ENCODE measurements around the gene RASGEF1B. TPM values are rescaled to one million over a fixed set of nuclear protein-coding genes. Genes with fewer than 3 reads are reported as not detected.
"Not testable (repeated sequence)": the region's sequence is repeated elsewhere in the genome, so short reads cannot be mapped to it uniquely, and the experiment has no call there.

Gene RASGEF1B
- total RNA-seq, 1 donor from 2014 or later: 15.0 TPM

DNA sequence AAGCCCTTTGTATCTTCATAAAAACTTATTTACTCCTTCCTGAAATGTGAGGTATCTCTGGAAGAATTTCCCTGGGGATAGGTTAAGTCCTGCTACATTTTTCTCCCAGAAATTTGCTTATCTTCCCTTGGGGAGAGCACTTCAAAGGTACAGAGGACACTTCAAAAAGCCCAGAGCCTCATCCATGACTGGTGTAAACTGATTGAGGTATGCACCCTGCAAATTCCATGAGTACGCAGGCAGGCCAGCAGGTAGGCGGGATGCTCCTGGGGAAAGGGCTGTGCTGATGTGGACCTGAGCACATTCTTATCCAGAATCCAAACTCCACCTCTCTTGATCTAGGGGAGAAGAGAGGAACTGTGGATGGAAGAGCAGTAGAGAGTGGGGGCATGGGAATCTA, 26.3 kb upstream of the RASGEF1B start:
- no peak for ATAC-seq

DNA sequence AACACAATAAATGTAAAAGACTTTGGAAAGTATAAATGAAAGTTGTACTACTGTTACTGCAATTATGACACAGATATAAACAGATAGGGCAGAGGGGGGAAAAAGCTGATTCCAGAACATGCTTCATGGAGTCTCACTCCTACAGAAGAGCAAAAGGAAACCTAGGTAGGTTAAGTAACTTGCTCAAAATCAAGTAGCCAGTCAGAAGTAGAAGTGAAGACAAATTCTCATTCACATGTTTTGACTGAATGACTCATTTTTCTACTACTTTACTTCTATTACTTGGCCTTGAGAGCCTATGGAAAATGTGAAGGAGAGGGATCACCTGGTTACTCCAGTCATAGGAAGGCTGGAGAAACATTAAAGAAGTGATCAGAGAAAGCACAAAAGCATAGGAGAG, 23.6 kb upstream of the RASGEF1B start:
- ATAC-seq: no peak

DNA sequence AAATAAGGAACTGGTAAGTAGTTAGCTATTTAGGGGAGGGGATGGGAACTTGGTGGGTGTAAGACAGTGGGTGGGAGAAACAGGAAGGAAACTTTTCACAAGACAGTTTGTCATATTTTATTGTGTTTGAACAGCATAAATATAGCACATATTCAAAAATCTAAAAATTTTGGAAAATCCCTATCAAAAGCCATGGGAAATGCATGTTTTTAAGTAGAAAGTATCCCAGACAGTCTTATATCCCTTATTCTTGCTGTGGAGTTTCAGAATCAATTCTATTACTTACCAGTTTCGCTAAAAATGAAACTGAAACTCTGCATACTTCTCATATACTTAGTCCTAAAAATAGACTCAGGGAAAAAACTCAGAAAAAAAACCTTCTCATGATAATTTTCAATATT, 22.3 kb upstream of the RASGEF1B start:
- ATAC-seq: no peak

DNA sequence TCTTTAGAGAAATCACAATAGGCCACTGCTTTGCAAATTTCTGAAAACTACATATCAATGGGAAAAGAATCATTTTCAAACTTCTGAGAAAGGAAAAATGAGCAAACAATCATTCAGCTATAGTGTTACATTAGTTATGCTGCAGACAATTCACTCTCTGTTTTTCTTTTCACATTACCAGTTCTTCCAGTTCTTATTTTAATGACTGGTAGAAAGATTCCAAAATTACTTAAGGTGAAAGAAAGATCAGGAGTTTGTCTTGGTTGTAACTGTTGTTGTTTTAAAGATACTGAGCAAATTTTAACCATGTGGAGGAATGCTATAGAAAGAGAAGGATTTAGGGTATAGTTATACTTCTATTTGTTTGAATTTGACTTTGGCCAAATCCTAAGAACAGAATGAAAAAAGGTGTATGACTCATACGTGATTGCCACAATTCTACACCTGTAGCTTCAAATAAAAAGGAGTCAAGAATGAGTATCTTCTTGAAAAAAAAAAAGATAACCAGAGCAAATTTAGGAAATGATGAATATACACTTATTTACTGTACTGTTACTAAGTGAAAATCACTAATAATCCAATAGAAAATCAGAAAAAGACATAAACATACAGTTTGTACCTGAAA, 21.0 kb upstream of the RASGEF1B start:
- peak; percentile 54 for ATAC-seq

DNA sequence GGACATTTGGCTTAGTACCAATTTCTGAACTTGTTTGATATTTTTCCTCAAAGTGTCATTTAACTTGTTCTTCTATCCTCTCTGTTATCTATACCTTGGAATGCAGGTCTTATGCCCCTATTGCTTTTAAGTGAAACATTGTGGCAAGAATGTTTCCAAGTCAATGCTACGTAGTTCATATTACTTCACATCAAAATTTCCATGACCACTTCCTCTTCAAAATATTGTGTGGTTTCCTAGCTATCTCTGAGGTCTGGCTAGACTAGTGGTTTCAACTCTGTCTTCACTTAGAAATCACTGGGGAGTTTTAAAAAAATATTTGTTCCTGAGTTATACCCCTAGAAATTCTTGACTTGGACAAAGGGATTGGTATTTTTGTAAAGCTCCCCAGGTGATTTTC, 20.2 kb upstream of the RASGEF1B start:
- peak; percentile 35 for ATAC-seq

DNA sequence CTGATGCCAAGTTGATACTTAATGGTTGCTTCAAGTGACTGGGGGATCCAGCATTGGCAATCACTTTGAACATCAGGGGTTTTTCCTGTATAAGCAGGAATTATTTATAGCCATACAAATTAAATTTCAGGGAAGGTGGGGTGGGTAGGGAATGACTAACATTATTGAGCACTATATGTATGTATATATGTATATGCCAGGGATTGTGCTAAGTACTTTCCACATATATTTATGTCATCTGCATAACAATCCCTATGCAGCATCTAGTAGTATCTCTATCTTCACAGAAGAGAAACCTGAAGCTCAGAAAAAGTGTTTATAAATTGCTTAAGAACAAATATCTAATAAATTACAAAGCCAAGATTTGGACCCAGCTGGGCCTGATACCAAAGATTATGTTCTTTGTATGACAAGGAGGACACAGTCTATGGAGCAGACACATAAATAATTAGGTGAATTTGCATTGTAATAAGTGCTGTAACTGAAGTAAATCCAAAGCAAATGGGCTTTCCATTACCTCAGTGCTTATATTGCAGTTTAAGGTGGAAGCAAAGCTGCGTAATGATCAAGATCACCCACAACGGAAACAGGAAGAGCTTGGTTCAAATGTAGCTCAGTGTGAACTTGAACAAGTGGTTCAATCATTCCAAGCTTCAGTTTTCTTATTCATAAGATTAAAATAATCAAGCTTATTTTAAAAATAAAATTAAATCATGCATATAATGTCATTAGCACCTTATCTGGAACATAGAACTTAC, 18.9 kb upstream of the RASGEF1B start:
- no peak for ATAC-seq

DNA sequence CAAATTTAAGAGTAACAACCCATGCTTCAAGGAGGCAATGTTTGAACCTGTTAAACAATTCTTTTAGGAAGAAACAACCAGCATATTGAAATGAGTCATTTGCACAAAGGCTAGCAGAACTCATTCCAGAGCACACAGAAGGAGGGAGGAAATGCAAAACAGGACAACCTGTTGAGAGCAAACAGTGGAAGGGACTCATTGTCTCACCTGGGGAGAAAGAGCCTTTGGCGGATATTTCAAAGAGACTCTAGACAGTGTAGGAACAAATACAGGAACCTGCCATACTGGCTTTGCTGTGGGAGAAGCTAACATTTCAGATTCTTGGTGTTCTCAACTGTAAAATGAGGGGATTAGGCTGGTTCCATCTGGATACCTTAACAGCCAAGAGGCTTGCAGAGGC, 14.8 kb upstream of the RASGEF1B start:
- ATAC-seq: peak; percentile 99

DNA sequence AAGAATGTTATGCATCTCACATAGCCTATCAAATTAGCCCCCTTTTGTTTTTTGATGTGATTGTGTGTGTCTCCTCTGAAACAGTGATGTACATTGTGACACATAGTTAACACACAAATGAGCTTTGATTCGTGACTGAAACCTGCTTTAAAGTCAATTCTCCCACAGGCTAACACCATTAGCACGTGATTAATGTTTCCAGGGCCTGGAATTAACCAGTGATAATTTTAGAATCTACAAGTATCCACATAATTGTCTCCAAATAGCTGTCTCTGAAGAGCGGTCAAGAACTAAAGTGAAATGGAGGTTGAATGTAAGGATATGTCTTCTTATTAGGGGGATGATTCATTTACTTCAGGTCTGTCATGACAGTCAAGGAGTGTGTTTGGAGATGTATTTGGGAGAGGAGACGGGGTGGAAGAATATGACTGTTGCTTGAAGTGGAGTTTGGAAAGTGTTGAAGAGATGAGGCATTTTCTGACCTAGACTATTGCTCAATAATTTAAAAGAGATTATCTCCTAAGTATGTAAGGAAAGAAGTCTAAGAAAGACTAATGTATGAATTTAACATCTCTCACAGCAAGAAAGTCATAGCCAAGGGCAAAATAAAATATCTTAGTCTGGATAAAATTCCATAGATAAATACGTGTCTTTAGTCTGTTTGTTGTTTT, 13.7 kb upstream of the RASGEF1B start:
- peak; percentile 13 for ATAC-seq

DNA sequence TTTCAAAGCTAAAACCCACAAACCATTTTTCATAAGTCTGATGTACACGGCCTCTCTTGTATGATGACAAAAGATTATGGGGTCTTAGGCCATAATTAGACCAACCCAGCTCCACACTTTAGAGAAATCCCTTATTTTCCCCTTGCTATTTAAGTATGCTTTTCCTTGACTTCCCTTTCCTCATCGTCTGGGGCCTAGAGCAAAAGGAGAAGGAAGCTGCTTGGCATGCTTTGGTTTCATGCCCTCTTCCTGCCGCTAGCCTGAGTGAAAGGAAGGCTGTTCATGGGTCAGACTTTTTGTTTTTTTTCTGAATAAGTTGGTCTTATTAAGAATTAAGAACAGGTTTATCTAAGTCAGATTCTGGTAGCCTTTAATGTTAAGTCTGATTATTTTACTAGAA, 10.6 kb upstream of the RASGEF1B start:
- no peak for ATAC-seq

DNA sequence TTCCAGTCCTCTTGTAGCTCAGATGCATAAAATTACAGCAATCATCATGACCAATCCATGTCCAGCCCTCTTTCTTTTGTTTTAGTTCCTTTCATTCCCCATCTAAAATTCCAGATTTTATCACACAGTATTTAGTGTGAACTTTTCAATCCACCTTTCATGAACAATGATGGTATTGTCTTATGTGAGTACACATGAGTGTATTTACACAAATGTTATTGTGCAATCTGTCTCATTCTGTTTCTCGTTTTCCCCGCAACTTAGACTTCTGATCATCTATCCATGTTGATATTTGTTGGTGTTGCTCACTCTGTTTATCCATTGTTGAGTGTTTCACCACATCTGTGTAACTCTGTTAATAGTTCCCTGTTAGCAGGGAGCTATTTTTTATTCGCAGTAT, 9.4 kb upstream of the RASGEF1B start:
- no peak for ATAC-seq

DNA sequence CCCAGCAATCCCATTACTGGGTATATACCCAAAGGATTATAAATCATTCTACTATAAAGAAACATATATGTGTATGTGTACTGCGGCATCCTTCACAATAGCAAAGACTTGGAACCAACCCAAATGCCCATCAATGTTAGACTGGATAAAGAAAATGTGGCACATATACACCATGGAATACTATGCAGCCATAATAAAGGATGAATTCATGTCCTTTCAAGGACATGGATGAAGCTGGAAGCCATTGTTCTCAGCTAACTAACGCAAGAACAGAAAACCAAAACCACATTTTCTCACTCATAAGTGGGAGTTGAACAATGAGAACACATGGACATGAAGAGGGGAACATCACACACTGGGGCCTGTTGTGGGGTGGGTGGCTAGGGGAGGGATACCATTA, 7.9 kb upstream of the RASGEF1B start:
- not testable (repeated sequence) for ATAC-seq

DNA sequence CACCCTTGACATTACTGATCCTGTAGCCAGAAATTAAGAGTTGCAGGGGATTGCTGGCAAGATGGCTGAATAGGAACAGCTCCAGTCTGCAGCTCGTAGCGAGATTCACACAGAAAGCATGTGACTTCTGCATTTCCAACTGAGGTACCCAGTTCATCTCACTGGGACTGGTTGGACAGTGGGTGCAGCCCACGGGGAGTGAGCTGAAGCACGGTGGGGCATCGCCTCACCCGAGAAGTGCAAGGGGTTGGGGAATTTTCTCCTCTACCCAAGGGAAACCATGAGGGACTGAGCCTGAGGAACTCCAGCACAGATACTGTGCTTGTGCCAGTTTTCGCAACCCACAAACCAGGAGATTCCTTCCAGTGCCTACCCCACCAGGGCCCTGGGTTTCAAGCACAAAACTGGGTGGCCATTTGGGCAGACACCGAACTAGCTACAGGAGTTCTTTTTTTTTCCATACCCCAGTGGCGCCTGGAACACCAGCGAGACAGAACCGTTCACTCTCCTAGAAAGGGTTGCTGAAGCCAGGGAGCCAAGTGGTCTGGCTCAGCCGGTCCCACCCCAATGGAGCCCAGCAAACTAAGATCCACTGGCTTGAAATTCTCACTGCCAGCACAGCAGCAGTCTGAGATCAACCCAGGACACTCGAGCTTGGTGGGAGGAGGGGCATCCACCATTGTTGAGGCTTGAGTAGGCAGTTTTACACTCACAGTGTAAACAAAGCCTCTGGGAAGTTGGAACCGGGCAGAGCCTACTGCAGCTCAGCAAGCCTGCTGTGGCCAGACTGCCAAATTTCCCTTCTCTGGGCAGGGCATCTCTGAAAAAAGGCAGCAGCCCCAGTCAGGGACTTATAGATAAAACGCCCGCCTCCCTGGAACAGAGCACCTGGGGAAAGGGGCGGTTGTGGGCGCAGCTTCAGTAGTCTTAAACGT, 1.9 kb upstream of the RASGEF1B start:
- ATAC-seq: not testable (repeated sequence)

DNA sequence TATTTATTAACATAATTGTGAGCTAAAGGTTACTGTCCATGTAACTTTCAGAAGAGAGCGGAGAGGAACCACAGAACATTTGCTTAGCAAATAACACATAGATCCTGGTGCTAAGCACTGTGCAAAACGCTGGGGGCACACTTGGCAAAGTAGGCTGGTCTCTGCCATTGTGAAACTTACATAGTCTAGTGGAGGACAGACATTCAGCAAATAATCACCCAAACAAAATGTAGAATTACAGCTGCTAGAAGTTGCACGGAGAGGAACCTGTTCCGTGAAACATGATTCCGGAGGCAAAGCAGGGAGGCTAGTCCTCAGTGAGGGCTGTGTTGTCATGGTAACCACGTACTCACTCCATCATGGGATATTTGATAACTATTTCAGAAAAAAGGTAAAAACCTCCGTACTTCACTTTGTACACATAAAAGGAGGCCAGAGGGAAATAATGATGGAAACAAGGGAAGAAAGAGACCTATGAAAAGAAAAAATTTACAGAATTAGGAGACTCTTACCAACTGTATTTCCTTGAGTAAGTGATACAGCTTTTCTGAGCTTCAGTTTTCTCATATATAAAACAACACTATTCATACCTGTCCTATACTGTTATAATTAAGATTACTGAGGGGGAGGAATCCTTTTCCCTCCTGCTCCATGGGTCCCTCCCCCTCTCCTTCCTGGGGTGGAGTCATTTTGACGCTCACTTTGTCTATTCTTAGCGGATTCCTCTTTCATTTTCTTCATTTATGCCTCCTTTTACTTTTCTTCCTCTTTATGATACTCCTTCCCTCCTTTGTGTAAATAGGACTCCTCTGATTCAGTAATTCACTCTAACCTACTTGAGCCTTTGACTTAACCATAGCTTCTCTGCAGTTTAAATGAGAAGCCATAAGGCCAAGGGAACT, 825 bp upstream of the RASGEF1B start:
- ATAC-seq: no peak

DNA sequence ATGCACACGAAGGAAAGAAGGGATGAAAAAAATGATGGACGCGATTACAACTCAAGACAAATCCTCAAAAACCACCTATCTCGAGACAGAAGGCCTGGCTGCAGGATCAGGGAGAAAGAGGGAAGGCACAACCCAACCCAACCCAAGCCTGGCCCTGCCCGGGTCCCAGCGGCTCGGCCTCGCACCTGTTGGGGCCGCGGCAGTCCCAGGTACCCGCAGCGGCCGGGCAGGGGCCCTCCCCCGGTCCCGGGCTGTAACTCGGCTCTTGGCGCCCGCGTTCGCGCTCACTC, 464 bp downstream of the RASGEF1B start:
- ATAC-seq: peak; percentile 32

DNA sequence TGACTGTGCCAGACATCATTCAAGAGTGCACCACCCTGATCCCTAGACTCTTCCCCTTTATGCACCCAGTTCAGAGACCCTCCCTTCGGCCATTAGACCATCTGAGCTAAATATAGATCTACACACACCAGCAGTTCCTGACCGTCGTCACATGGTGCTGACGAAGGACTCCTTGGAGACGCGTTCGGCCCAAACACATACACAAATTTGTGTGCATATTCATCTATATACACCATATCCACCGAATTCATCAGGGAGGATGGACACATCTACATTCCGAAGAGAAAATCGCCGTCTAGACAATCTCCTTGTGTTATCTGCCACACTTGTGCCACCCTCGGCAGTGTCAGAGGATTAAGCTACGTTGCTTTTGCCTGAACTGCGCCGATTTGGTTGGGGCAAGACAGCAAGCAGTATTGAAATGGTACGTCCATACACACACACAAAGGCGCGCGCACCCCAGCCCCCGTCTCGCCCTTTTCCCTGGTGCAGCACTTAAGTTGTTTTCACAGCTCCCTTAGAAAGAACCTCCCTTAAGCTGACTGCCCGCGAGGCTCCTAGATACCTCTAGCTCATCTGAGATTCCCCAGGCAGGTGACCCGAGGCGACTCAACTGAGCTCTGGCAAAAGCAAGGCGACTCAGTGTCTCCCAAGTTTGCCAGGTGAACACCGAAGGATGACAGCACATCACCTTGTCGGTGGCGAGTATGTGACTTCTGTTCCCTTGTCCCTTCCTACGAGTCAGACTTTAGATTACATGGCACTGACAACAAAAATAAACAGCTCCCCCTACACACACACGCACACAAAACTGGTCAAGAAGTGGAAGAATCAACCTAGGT, 1.0 kb downstream of the RASGEF1B start:
- ATAC-seq: peak; percentile 1

DNA sequence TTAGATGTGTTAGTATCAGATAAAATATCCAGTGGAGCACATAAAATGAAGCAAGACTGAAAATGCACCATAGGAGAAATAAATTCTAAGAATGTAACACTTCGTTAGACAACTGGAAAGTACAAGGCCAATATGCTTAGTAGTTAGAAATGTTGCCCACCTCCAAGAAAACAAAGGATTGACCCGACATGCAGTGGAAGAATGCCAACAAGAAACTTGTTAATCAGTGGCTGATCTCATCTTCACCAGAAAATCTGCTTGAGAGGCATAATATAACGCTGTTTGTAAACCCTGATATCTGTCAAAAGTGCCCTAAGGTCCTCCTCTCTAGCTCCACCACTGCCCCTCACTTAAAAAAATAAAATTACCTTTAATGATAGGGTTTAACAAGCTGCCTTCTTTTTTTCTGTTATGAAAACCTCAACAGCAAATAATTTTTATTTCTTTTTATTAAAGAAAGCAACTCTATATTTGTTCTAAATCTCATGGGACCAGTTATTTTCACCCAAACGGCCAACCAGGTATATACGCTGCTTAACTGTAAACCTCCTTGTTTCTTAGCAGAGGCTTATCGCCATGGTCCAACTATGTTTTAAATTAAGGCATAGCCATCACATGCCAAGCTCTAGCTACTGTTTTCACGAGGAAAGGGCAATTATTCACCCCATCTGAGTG, 1.8 kb downstream of the RASGEF1B start:
- no peak for ATAC-seq

DNA sequence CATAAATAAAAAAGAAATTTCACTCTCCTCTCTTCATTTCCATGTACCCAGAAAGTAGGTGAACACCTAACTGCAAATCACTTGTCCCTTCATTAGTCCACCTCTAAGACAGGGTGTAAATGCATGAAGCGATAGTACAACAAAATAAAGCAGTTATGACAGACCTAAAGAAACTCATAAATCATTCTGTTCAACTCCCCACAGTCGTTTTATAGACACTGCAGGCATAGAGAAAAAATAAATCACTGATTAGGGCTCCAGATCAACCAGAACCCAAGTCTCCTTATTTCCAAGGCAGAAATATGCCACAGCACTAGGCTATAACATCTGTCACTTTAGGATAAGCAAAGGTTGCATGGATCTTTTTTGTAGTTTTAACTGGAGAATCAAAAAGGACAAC, 3.0 kb downstream of the RASGEF1B start:
- no peak for ATAC-seq

DNA sequence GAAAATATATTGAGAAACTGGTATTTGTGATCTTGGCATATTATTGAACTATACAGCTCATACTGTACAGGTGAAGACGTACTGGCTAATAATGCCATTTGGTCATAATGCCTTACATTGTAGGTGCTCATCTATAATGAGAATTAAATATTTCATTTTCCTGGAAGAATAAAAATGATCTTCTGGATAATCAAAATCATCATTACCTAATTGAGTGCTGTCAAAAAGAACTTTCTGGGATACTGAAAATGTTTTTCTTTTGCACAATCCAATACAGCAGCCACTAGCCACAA, 4.1 kb downstream of the RASGEF1B start:
- no peak for ATAC-seq

DNA sequence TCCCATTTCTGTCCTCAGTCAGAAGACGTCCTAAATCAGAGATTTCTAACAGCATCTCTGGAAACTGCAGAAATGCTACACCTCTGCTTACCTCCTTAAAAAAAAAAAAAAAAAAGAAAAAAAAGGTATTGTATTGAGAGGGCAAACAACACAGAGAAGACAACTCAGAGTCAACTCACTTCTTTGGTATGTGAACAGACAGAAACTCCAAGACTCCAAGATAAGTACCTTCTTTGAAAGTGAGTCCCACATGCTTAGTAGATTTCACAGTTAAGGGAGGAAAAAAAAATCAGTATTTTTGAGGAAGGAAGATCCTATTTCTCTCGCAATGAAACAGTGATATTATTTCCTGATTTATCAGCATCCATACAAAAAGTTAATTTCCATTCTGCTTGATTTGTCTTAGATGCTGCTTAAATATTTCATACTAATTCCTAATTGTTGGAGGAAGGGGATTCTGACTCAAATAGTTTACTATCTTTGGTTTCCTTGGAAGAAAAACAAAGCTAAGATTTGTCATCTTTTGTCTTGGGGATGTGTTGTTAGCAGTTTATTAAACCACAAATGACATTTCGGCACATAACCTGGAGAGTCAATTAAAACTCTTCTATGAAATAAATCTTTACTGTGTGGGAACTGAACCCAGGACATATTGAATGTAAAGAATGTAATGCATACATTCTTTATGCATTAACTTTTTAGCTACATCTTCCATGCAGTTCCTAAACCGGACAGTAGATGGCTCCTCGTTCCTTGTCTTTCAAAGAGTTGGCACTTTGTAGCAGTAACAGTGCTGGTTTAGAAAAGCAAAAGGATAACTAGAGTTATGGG, 4.7 kb downstream of the RASGEF1B start:
- peak; percentile 24 for ATAC-seq
